Esophagus muscularis mucosa (tissue), 4 donors: ENCODE results near the gene OR10H4. TPM values are rescaled to one million over a fixed set of nuclear protein-coding genes. Genes with fewer than 3 reads are reported as not detected.
A peak's percentile ranks its signal among the peaks of the same experiment; 100 is the strongest.

Experiments used
- DNase-seq: peaks from one replicate; pipeline ENCODE4 v3.0.0-alpha.2; 2017; ENCODE audit errors: extremely low spot score
- H3K27ac ChIP-seq, 4 donors: fragments of 200-600 bp; sonication (generic); replicated peaks in 1 of 4; 1 replicate in 3 of 4; 2 replicates in 1 of 4; pipeline ENCODE4 v1.5.1; 2016 to 2019; ENCODE audit warnings: mild to moderate bottlenecking in 1 of 4
- H3K27me3 ChIP-seq, 4 donors: fragments of 200-600 bp; sonication (generic); one replicate each; pipeline versions ENCODE4 v1.5.1 to v1.6.0; 2016 to 2019
- H3K36me3 ChIP-seq, 4 donors: fragments of 200-600 bp; sonication (generic); one replicate each; pipeline ENCODE4 v1.5.1; 2016 to 2019
- H3K4me1 ChIP-seq, 4 donors: fragments of 200-600 bp; sonication (generic); one replicate each; pipeline ENCODE4 v1.5.1; 2016 to 2019
- H3K4me3 ChIP-seq, 4 donors: fragments of 200-600 bp; sonication (generic); 1 replicate in 2 of 4; 2 replicates in 2 of 4; pipeline ENCODE4 v1.5.1; 2016 to 2019; ENCODE audit warnings: mild to moderate bottlenecking in 4 of 4, moderate library complexity in 1 of 4
- H3K9me3 ChIP-seq, 4 donors: fragments of 200-600 bp; sonication (generic); 1 replicate in 3 of 4; 2 replicates in 1 of 4; pipeline ENCODE4 v1.5.1; 2016 to 2019
- CTCF ChIP-seq, 3 experiments: fragments of 200-600 bp in 2 of 3; fragments of 450-650 bp in 1 of 3; sonication (generic) in 2 of 3; IDR thresholded peaks; one replicate each; pipeline ENCODE4 v1.5.1; 2017 to 2019; ENCODE audit warnings: antibody characterized with exemption in 3 of 3, mild to moderate bottlenecking in 2 of 3, moderate library complexity in 1 of 3
- EP300 ChIP-seq: sonication (generic); formaldehyde crosslinking; IDR thresholded peaks from one replicate; pipeline ENCODE4 v1.6.1; 2017; ENCODE audit warnings: antibody characterized with exemption
- POLR2A ChIP-seq: fragments of 450-650 bp; IDR thresholded peaks from one replicate; pipeline ENCODE4 v1.6.1; 2017; ENCODE audit warnings: antibody characterized with exemption, moderate library complexity, mild to moderate bottlenecking, low read depth
- POLR2AphosphoS5 ChIP-seq, 2 donors: sonication (generic); formaldehyde crosslinking; IDR thresholded peaks; one replicate each; pipeline ENCODE4 v1.6.1; 2017; ENCODE audit warnings: antibody characterized with exemption in 2 of 2
- WGBS: methylation state at CpG from one replicate; pipeline ENCODE4 v1.1.5; 2018; 5-methylcytosine and 5-hydroxymethylcytosine counted together
- intact Hi-C: fragments of 100-400 bp; cut with DNase I; formaldehyde crosslinking; loops from one replicate; pipeline ENCODE4 v1.15.1; 2023
- total RNA-seq, 4 donors: library from RNA; depleted of rRNA; stranded (reverse); fragments of >200 nt; gene quantifications; one replicate each; pipeline versions ENCODE4 v1.1.0 to v1.2.1, GENCODE V29; 2016

The OR10H4 gene
- total RNA-seq, 4 donors from 2014 or later: not detected

- no peaks in the 10 kb centered on the region for H3K9me3 ChIP-seq
- intact Hi-C loops: no loop called here
- no peaks in the 10 kb centered on the region for H3K36me3 ChIP-seq
- H3K27ac ChIP-seq: no peak overlapping the region
- H3K4me1 ChIP-seq: no peaks in the 10 kb centered on the region
- DNase-seq: no peak
- H3K4me3 ChIP-seq: no peak overlapping the region
- peaks cover 0 to 36% (median 0%) of the 10 kb centered on the region in 4 donors for H3K27me3 ChIP-seq
- TF ChIP-seq POLR2AphosphoS5 (IDR thresholded peaks at IDR 0.05) (no peak), CTCF (IDR thresholded peaks at IDR 0.05) (no peak), POLR2A (no peak), EP300 (no peak)
These were observed 42.8 kb downstream of the OR10H4 start for GRCh38 chr19:15991602-15992001.

- 69% methylated on average over 5 of the region's 5 CpGs for WGBS
- intact Hi-C loops: no loop called here
- Histone ChIP-seq H3K9me3 (no peaks in the 10 kb centered on the region), H3K27ac (no peak overlapping the region), H3K4me3 (no peak overlapping the region), H3K36me3 (no peaks in the 10 kb centered on the region), H3K4me1 (no peaks in the 10 kb centered on the region), H3K27me3 (peaks cover 0 to 36% (median 0%) of the 10 kb centered on the region in 4 donors)
- TF ChIP-seq CTCF (IDR thresholded peaks at IDR 0.05) (no peak), POLR2A (no peak), POLR2AphosphoS5 (IDR thresholded peaks at IDR 0.05) (no peak), EP300 (no peak)
- DNase-seq: peak; percentile 62
These were observed 43.2 kb downstream of the OR10H4 start for GRCh38 chr19:15992014-15992413.

- intact Hi-C loops: no loop called here
These were observed 46.7 kb downstream of the OR10H4 start for GRCh38 chr19:15995536-15995935.

GRCh38 chr19:15998166-15998565 lies 49.4 kb downstream of the OR10H4 start:
- intact Hi-C loops: no loop called here
- H3K9me3 ChIP-seq: no peaks in the 10 kb centered on the region
- TF ChIP-seq CTCF (IDR thresholded peaks at IDR 0.05) (no peak), POLR2A (no peak)
- no peak overlapping the region for H3K4me3 ChIP-seq
- H3K4me1 ChIP-seq: peaks cover 3 to 19% (median 16%) of the 10 kb centered on the region in 4 donors
- no peak overlapping the region for H3K27ac ChIP-seq
- H3K36me3 ChIP-seq: no peaks in the 10 kb centered on the region
- WGBS: 68% methylated on average over 4 of the region's 4 CpGs
- H3K27me3 ChIP-seq: no peaks in the 10 kb centered on the region
- DNase-seq: peak; percentile 86

More at GRCh38 chr19:15995536-15995935, 46.7 kb downstream of the OR10H4 start:
- H3K9me3 ChIP-seq: no peaks in the 10 kb centered on the region
- H3K4me3 ChIP-seq: no peak overlapping the region
- H3K4me1 ChIP-seq: no peaks in the 10 kb centered on the region
- DNase-seq: peak; percentile 81
- peaks cover 0 to 14% (median 0%) of the 10 kb centered on the region in 4 donors for H3K27me3 ChIP-seq
- TF ChIP-seq EP300 (no peak), CTCF (IDR thresholded peaks at IDR 0.05) (no peak), POLR2A (no peak), POLR2AphosphoS5 (IDR thresholded peaks at IDR 0.05) (no peak)
- 88% methylated on average over 4 of the region's 6 CpGs for WGBS
- H3K27ac ChIP-seq: no peak overlapping the region
- no peaks in the 10 kb centered on the region for H3K36me3 ChIP-seq

Other genes starting within 250 kb of the OR10H4 start
- not detected for gene OR10H2, start 221.0 kb upstream of the OR10H4 start, total RNA-seq
- gene OR10H3, start 211.0 kb upstream of the OR10H4 start, total RNA-seq: not detected
- gene OR10H5, start 161.3 kb upstream of the OR10H4 start, total RNA-seq: under 1 TPM in 1 of 4 donors, not detected in 3; 0.06 TPM
- not detected for gene OR10H1, start 133.3 kb upstream of the OR10H4 start, total RNA-seq
- not detected for gene CYP4F2, start 50.9 kb upstream of the OR10H4 start, total RNA-seq
- under 1 TPM in 2 of 4 donors, not detected in 2; 0.32 to 0.66 TPM for gene CYP4F11, start 14.5 kb upstream of the OR10H4 start, total RNA-seq
- gene TPM4, start 127.5 kb downstream of the OR10H4 start, total RNA-seq: 100 to 1,000 TPM; 378 to 445 (median 414) TPM
- 10 to 100 TPM; 37.9 to 56.4 (median 42.9) TPM for gene RAB8A, start 162.9 kb downstream of the OR10H4 start, total RNA-seq
- under 1 TPM in 3 of 4 donors, not detected in 1; 0.52 to 0.83 (median 0.75) TPM for gene HSH2D, start 194.7 kb downstream of the OR10H4 start, total RNA-seq
- not detected for gene CIB3, start 224.5 kb downstream of the OR10H4 start, total RNA-seq
- gene FAM32A, start 236.4 kb downstream of the OR10H4 start, total RNA-seq: 100 to 1,000 TPM in 3 of 4 donors, 10 to 100 TPM in 1; 83.5 to 104 (median 103) TPM
- gene AP1M1, start 248.9 kb downstream of the OR10H4 start, total RNA-seq: 100 to 1,000 TPM in 2 of 4 donors, 10 to 100 TPM in 2; 63.1 to 115 (median 98.6) TPM